Esophagus muscularis mucosa (tissue), 4 donors: ENCODE measurements around the gene VAMP8. TPM values are rescaled to one million over a fixed set of nuclear protein-coding genes. Genes with fewer than 3 reads are reported as not detected.
A peak's percentile ranks its signal among the peaks of the same experiment; 100 is the strongest.

Experiments used
- DNase-seq: peaks from one replicate; pipeline ENCODE4 v3.0.0-alpha.2; 2017; ENCODE audit errors: extremely low spot score
- H3K27ac ChIP-seq, 4 donors: fragments of 200-600 bp; sonication (generic); replicated peaks in 1 of 4; 1 replicate in 3 of 4; 2 replicates in 1 of 4; pipeline ENCODE4 v1.5.1; 2016 to 2019; ENCODE audit warnings: mild to moderate bottlenecking in 1 of 4
- H3K27me3 ChIP-seq, 4 donors: fragments of 200-600 bp; sonication (generic); one replicate each; pipeline versions ENCODE4 v1.5.1 to v1.6.0; 2016 to 2019
- H3K36me3 ChIP-seq, 4 donors: fragments of 200-600 bp; sonication (generic); one replicate each; pipeline ENCODE4 v1.5.1; 2016 to 2019
- H3K4me1 ChIP-seq, 4 donors: fragments of 200-600 bp; sonication (generic); one replicate each; pipeline ENCODE4 v1.5.1; 2016 to 2019
- H3K4me3 ChIP-seq, 4 donors: fragments of 200-600 bp; sonication (generic); 1 replicate in 2 of 4; 2 replicates in 2 of 4; pipeline ENCODE4 v1.5.1; 2016 to 2019; ENCODE audit warnings: mild to moderate bottlenecking in 4 of 4, moderate library complexity in 1 of 4
- H3K9me3 ChIP-seq, 4 donors: fragments of 200-600 bp; sonication (generic); 1 replicate in 3 of 4; 2 replicates in 1 of 4; pipeline ENCODE4 v1.5.1; 2016 to 2019
- EP300 ChIP-seq: sonication (generic); formaldehyde crosslinking; IDR thresholded peaks from one replicate; pipeline ENCODE4 v1.6.1; 2017; ENCODE audit warnings: antibody characterized with exemption
- POLR2A ChIP-seq: fragments of 450-650 bp; IDR thresholded peaks from one replicate; pipeline ENCODE4 v1.6.1; 2017; ENCODE audit warnings: antibody characterized with exemption, moderate library complexity, mild to moderate bottlenecking, low read depth
- POLR2AphosphoS5 ChIP-seq, 2 donors: sonication (generic); formaldehyde crosslinking; IDR thresholded peaks; one replicate each; pipeline ENCODE4 v1.6.1; 2017; ENCODE audit warnings: antibody characterized with exemption in 2 of 2
- WGBS: methylation state at CpG from one replicate; pipeline ENCODE4 v1.1.5; 2018; 5-methylcytosine and 5-hydroxymethylcytosine counted together
- intact Hi-C: fragments of 100-400 bp; cut with DNase I; formaldehyde crosslinking; loops from one replicate; pipeline ENCODE4 v1.15.1; 2023
- total RNA-seq, 4 donors: library from RNA; depleted of rRNA; stranded (reverse); fragments of >200 nt; gene quantifications; one replicate each; pipeline versions ENCODE4 v1.1.0 to v1.2.1, GENCODE V29; 2016
- TF ChIP-seq, protein P1 (sequence below), 3 experiments: fragments of 200-600 bp in 2 of 3; fragments of 450-650 bp in 1 of 3; sonication (generic) in 2 of 3; IDR thresholded peaks; one replicate each; pipeline ENCODE4 v1.5.1; 2017 to 2019; ENCODE audit warnings: antibody characterized with exemption in 3 of 3, mild to moderate bottlenecking in 2 of 3, moderate library complexity in 1 of 3

The VAMP8 gene
- total RNA-seq, 4 donors from 2014 or later: 4.8 to 15.6 (median 8.3) TPM

DNA sequence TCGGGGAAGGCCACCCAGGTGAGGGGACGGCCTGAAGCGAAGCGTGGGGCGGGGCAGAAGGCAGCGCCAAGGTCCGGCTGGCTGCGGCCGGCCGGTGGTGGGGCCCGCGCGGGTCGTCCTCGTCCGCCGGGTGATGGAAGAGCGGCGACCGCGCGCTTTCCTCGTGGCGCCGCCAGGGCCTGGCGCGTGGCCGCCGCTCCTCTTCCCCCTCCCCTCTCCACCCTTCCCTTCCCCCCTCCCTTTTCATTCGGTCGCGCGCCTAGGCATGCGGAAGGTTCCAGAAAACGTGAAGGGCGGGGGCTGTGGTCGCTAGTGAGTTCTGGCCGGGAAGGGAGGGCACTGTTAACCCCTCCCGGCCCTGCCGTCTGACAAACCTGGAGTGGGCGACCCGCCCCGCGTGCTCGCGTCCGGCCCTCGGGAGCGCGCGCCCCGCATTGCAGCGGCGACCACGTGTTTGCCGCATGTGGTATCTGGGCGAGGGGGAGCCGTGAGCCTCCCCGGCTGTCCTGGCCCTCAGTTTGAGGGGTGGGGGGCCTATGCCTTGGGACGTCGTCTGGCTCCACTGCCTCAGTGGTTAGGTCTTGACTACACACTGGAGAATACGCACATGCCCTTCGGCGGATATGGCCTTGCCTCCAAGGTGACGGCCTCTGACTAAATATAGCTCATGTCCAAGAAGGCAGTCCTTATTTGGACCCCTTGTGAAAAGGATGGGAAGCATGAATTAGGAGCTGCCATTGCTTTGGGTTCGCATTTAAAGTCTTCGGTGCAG, 37.8 kb upstream of the VAMP8 start:
- DNase-seq: peak; percentile 94
- H3K27ac ChIP-seq: peak overlapping the region; percentile 97 to 100 (median 98)
- intact Hi-C loops: no loop called here
- TF ChIP-seq POLR2A (no peak), POLR2AphosphoS5 (IDR thresholded peaks at IDR 0.05) (peak; percentile 82 to 83)
- peak overlapping the region; percentile 85 to 95 (median 88) for H3K4me3 ChIP-seq
- no peaks in the 10 kb centered on the region for H3K9me3 ChIP-seq
- H3K4me1 ChIP-seq: peaks cover 47 to 72% (median 61%) of the 10 kb centered on the region in 4 donors
- H3K36me3 ChIP-seq: peaks cover 32 to 39% (median 37%) of the 10 kb centered on the region in 4 donors
- H3K27me3 ChIP-seq: no peaks in the 10 kb centered on the region
- under 1% methylated on average over 37 of the region's 67 CpGs for WGBS

DNA sequence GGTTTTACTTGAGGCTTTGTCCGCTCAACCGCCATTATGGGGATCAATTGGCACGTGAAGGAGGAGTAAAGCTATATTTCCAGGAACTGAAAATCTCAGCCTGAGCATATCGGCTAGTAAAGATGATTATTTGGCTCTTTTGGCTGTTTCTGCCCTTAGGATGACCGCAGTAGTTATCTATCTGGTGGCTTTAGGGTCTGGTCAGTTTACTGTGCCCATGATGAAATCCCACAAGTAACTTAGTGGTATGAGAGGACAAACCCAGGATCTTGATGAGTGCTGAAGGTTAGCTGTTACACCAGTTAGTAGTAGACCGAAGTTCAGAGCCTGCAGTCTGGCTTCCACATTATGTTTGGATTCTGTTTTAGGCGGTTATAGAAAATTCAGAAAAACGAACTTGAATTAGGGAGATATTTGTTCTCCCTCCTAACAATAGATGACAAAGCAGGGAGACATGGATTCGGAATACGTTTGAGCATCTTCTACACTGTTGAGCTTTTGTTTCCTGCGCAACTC, 37.2 kb upstream of the VAMP8 start:
- no peak for DNase-seq
- TF ChIP-seq, protein P1, sequence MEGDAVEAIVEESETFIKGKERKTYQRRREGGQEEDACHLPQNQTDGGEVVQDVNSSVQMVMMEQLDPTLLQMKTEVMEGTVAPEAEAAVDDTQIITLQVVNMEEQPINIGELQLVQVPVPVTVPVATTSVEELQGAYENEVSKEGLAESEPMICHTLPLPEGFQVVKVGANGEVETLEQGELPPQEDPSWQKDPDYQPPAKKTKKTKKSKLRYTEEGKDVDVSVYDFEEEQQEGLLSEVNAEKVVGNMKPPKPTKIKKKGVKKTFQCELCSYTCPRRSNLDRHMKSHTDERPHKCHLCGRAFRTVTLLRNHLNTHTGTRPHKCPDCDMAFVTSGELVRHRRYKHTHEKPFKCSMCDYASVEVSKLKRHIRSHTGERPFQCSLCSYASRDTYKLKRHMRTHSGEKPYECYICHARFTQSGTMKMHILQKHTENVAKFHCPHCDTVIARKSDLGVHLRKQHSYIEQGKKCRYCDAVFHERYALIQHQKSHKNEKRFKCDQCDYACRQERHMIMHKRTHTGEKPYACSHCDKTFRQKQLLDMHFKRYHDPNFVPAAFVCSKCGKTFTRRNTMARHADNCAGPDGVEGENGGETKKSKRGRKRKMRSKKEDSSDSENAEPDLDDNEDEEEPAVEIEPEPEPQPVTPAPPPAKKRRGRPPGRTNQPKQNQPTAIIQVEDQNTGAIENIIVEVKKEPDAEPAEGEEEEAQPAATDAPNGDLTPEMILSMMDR (IDR thresholded peaks at IDR 0.05): no peak
- TF ChIP-seq POLR2AphosphoS5 (IDR thresholded peaks at IDR 0.05): no peak
- TF ChIP-seq EP300: no peak
- TF ChIP-seq POLR2A: no peak
- WGBS: 4% methylated on average over 11 of the region's 11 CpGs
- Histone ChIP-seq H3K27ac (peak overlapping the region; percentile 97 to 100 (median 98)), H3K4me3 (peak overlapping the region; percentile 85 to 95 (median 88)), H3K4me1 (peaks cover 49 to 77% (median 68%) of the 10 kb centered on the region in 4 donors), H3K27me3 (no peaks in the 10 kb centered on the region), H3K36me3 (peaks cover 36 to 46% (median 42%) of the 10 kb centered on the region in 4 donors), H3K9me3 (no peaks in the 10 kb centered on the region)
- intact Hi-C loops: no loop called here

DNA sequence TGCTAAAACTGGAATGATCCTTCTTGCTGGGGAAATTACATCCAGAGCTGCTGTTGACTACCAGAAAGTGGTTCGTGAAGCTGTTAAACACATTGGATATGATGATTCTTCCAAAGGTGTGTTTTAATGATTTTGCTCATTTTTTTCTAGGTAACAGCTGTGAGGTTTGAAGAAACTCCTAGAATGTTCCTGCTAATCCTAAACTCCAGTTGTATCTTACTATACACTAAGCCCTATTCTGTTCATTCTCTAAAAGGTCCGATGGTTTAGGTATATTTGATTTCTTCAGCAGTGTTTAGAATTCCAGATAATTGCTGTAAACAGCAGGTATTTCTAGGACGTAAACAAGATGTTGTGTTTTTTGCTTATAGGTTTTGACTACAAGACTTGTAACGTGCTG, 36.1 kb upstream of the VAMP8 start:
- intact Hi-C loops: no loop called here

GRCh38 chr2:85541753-85542457, 35.5 kb upstream of the VAMP8 start:
- 50% methylated on average over 5 of the region's 5 CpGs for WGBS
- H3K4me1 ChIP-seq: peaks cover 45 to 61% (median 60%) of the 10 kb centered on the region in 4 donors
- peak overlapping the region; percentile 97 to 100 (median 98) for H3K27ac ChIP-seq

More for the DNA sequence above, 36.1 kb upstream of the VAMP8 start:
- Histone ChIP-seq H3K4me1 (peaks cover 49 to 68% (median 66%) of the 10 kb centered on the region in 4 donors), H3K36me3 (peaks cover 44 to 56% (median 52%) of the 10 kb centered on the region in 4 donors), H3K27me3 (no peaks in the 10 kb centered on the region), H3K4me3 (peak overlapping the region; percentile 85 to 95 (median 88)), H3K9me3 (no peaks in the 10 kb centered on the region), H3K27ac (peak overlapping the region; percentile 97 to 100 (median 98))
- 27% methylated on average over 4 of the region's 4 CpGs for WGBS
- no peak for DNase-seq
- TF ChIP-seq POLR2A (no peak), POLR2AphosphoS5 (IDR thresholded peaks at IDR 0.05) (no peak), EP300 (no peak)
- TF ChIP-seq, protein P1 (IDR thresholded peaks at IDR 0.05): no peak

More at GRCh38 chr2:85541753-85542457, 35.5 kb upstream of the VAMP8 start:
- peak in 1 of 2 donors; percentile 38 for TF ChIP-seq POLR2AphosphoS5 (IDR thresholded peaks at IDR 0.05)
- TF ChIP-seq, protein P1 (IDR thresholded peaks at IDR 0.05): no peak
- peaks cover 45 to 63% (median 53%) of the 10 kb centered on the region in 4 donors for H3K36me3 ChIP-seq
- peak overlapping the region; percentile 85 to 95 (median 88) for H3K4me3 ChIP-seq
- no peaks in the 10 kb centered on the region for H3K27me3 ChIP-seq
- intact Hi-C loops: no loop called here
- no peaks in the 10 kb centered on the region for H3K9me3 ChIP-seq
- no peak for DNase-seq
